Neuronal stem cell (in vitro differentiated cells): ENCODE results near the gene B4GALT1.

Source experiments
- DNase-seq: peaks from one replicate; pipeline ENCODE4 v3.0.0-alpha.2; 2013; ENCODE audit warnings: low spot score
- H2AFZ ChIP-seq: one replicate; pipeline ENCODE4 v1.6.1; 2013; ENCODE audit warnings: mild to moderate bottlenecking, low read length, inconsistent platforms
- H2AK5ac ChIP-seq: 2 replicates; pipeline ENCODE4 v1.6.1; 2013; ENCODE audit warnings: low read depth, mild to moderate bottlenecking, inconsistent platforms, low read length, moderate library complexity, mixed read lengths
- H2BK120ac ChIP-seq: 2 replicates; pipeline ENCODE4 v1.6.1; 2013; ENCODE audit warnings: low read depth, mild to moderate bottlenecking, inconsistent platforms, low read length, moderate library complexity, mixed read lengths
- H2BK12ac ChIP-seq: one replicate; pipeline ENCODE4 v1.6.1; 2013; ENCODE audit warnings: low read length, inconsistent platforms
- H2BK15ac ChIP-seq: 2 replicates; pipeline ENCODE4 v1.6.1; 2013; ENCODE audit warnings: mild to moderate bottlenecking, low read length, inconsistent platforms, mixed read lengths
- H2BK5ac ChIP-seq: one replicate; pipeline ENCODE4 v1.6.1; 2013; ENCODE audit warnings: inconsistent platforms, mild to moderate bottlenecking, low read length, moderate library complexity
- H3K14ac ChIP-seq: one replicate; pipeline ENCODE4 v1.6.1; 2013; ENCODE audit warnings: low read length, inconsistent platforms
- H3K18ac ChIP-seq: 2 replicates; pipeline ENCODE4 v1.6.1; 2013; ENCODE audit warnings: low read length, inconsistent platforms
- H3K23ac ChIP-seq: 2 replicates; pipeline ENCODE4 v1.6.1; 2013; ENCODE audit warnings: low read depth, mild to moderate bottlenecking, mixed read lengths, low read length, inconsistent platforms; ENCODE audit not compliant: poor library complexity
- H3K27ac ChIP-seq: replicated peaks from 3 replicates; pipeline ENCODE4 v1.5.1; 2013; ENCODE audit warnings: low read length, inconsistent platforms
- H3K27me3 ChIP-seq, 3 experiments: 2 replicates each; pipeline ENCODE4 v1.6.1; 2013; ENCODE audit warnings: low read length in 3 of 3, mild to moderate bottlenecking in 2 of 3, inconsistent platforms in 1 of 3, low read depth in 1 of 3, mixed read lengths in 1 of 3, moderate library complexity in 1 of 3; ENCODE audit not compliant: control insufficient read depth in 3 of 3, insufficient read depth in 3 of 3
- H3K36me3 ChIP-seq, 2 donors: replicated peaks in 1 of 2; 2 replicates each; pipeline ENCODE4 v1.6.1; 2013; ENCODE audit warnings: low read length in 2 of 2; ENCODE audit not compliant: control insufficient read depth in 2 of 2, insufficient read depth in 2 of 2
- H3K4ac ChIP-seq: 2 replicates; pipeline ENCODE4 v1.6.1; 2013; ENCODE audit warnings: inconsistent platforms, mild to moderate bottlenecking, low read length, moderate library complexity
- H3K4me1 ChIP-seq, 2 donors: 1 replicate in 1 of 2; 2 replicates in 1 of 2; pipeline ENCODE4 v1.6.1; 2013; ENCODE audit warnings: low read length in 2 of 2, low read depth in 1 of 2; ENCODE audit not compliant: control insufficient read depth in 2 of 2, insufficient read depth in 1 of 2
- H3K4me2 ChIP-seq: one replicate; pipeline ENCODE4 v1.6.1; 2013; ENCODE audit warnings: mild to moderate bottlenecking, low read length, inconsistent platforms; ENCODE audit not compliant: insufficient read depth, poor library complexity, severe bottlenecking
- H3K4me3 ChIP-seq, 2 donors: 2 replicates each; pipeline ENCODE4 v1.5.1; 2013; ENCODE audit warnings: low read length in 2 of 2, mild to moderate bottlenecking in 2 of 2, inconsistent platforms in 1 of 2, moderate library complexity in 1 of 2
- H3K79me1 ChIP-seq: one replicate; pipeline ENCODE4 v1.6.1; 2013; ENCODE audit warnings: low read depth, mild to moderate bottlenecking, inconsistent platforms, low read length, moderate library complexity
- H3K9ac ChIP-seq: one replicate; pipeline ENCODE4 v1.6.1; 2013; ENCODE audit warnings: mild to moderate bottlenecking, low read depth, low read length, inconsistent platforms; ENCODE audit not compliant: poor library complexity
- H3K9me3 ChIP-seq, 2 donors: replicated peaks in 1 of 2; 2 replicates each; pipeline versions ENCODE3 to v1.6.1; 2013; ENCODE audit warnings: low read length in 2 of 2, mild to moderate bottlenecking in 2 of 2, inconsistent platforms in 1 of 2, low read depth in 1 of 2, mixed read lengths in 1 of 2, moderate library complexity in 1 of 2; ENCODE audit not compliant: control insufficient read depth in 2 of 2, insufficient read depth in 1 of 2
- H4K8ac ChIP-seq: one replicate; pipeline ENCODE4 v1.6.1; 2013; ENCODE audit warnings: low read depth, mild to moderate bottlenecking, inconsistent platforms, low read length, moderate library complexity
- H4K91ac ChIP-seq: one replicate; pipeline ENCODE4 v1.6.1; 2013; ENCODE audit warnings: low read length, low read depth, mild to moderate bottlenecking, inconsistent platforms; ENCODE audit not compliant: poor library complexity
- WGBS, 2 donors: extraction: QIAGEN DNeasy Blood & Tissue Kit; methylation state at CpG; one replicate each; pipeline ENCODE4 v1.1.7; 2013; ENCODE audit warnings: missing lambda C conversion rate in 2 of 2, mixed read lengths in 1 of 2; ENCODE audit not compliant: insufficient read length in 2 of 2, insufficient replicate concordance in 1 of 2; ENCODE audit errors: extremely low coverage in 2 of 2; 5-methylcytosine and 5-hydroxymethylcytosine counted together

B4GALT1 gene

DNA sequence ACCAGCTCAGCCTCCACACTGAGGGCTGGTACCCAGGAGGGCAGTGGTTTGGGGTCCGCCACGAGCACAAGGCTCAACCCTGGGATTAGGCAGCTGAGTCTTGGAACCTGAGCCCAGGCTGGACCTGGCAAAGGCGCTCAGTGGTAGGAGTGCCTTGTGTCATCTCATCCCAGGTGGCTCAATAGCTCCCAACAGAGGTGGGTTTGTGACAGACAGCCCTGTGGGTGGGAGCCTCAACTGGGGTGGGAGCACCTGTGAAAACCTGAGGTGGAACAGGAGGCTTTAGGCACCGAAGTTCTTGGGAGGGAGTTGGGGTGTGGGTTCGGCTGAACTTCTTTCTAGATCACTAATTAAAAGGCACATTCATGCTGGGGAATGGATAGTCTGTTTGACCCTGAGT is 55.5 kb downstream of the B4GALT1 start:
- Histone ChIP-seq H3K18ac (no peak overlapping the region), H3K27me3 (no peaks in the 10 kb centered on the region), H3K4me1 (peaks cover 0 to 4% of the 10 kb centered on the region in 2 donors), H3K79me1 (no peaks in the 10 kb centered on the region), H4K91ac (no peak overlapping the region), H2BK12ac (no peak overlapping the region), H2BK120ac (no peak overlapping the region), H3K4me3 (no peak overlapping the region), H3K23ac (no peak overlapping the region), H3K14ac (no peak overlapping the region), H3K36me3 (peaks cover 0 to 8% of the 10 kb centered on the region in 2 donors), H3K27ac (no peak overlapping the region), H3K4ac (no peak overlapping the region), H3K9ac (no peak overlapping the region), H3K9me3 (no peaks in the 10 kb centered on the region), H2BK15ac (no peak overlapping the region), H4K8ac (no peak overlapping the region), H2AK5ac (no peak overlapping the region), H3K4me2 (no peak overlapping the region), H2BK5ac (no peak overlapping the region), H2AFZ (no peak overlapping the region)
- DNase-seq: no peak
- WGBS, 2 donors: no CpG with 5 or more reads among the region's 5 CpGs

- no peak for DNase-seq
- Histone ChIP-seq H3K36me3 (peaks cover 0 to 8% of the 10 kb centered on the region in 2 donors), H3K14ac (no peak overlapping the region), H3K27me3 (no peaks in the 10 kb centered on the region), H3K79me1 (no peaks in the 10 kb centered on the region), H2BK5ac (no peak overlapping the region), H3K4me3 (no peak overlapping the region), H2AK5ac (no peak overlapping the region), H3K9ac (no peak overlapping the region), H3K9me3 (no peaks in the 10 kb centered on the region), H2BK15ac (no peak overlapping the region), H2BK120ac (no peak overlapping the region), H2BK12ac (no peak overlapping the region), H3K4me1 (peaks cover 0 to 4% of the 10 kb centered on the region in 2 donors), H3K18ac (no peak overlapping the region), H3K4ac (no peak overlapping the region), H3K27ac (no peak overlapping the region), H2AFZ (no peak overlapping the region), H4K8ac (no peak overlapping the region), H3K4me2 (no peak overlapping the region), H3K23ac (no peak overlapping the region), H4K91ac (no peak overlapping the region)
- no CpG with 5 or more reads among the region's 5 CpGs for WGBS, 2 donors
Measured at GRCh38 chr9:33110686-33111085, 56.5 kb downstream of the B4GALT1 start.

DNA sequence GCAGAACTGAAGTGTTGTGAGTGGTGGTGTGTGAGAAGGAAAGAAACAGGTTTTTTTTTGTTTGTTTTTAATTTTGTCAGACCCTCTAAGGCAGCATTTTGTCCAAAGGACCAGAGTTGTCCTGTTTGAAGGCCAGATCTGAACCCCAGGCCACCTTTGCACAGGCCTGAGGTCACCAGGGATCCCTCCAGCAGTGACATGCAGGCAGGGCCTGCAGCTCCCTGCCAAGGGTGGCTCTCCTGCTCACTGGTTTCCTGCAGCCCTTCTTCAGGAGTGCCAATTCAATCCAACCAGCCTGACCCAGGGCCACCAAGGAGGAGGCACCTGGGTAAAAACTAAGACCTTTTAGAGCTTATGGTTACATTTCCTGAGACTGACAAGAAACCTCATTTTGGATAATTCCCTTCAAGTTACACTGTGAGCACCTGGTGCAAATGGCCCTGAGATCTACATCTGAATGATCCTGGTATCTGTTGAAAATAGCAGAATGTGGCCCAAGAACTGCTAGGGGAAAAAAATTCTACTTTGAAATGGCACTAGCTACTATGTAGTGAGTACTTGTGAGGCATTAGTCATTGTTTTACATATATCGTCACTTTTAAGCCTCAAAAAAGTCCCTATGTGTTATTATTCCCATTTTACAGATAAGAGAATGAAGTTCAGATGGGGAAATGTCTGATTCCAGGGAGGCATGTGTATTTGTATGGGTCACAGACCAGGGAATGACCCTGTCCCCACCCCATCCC is 57.1 kb downstream of the B4GALT1 start:
- Histone ChIP-seq H3K4me3 (no peak overlapping the region), H3K4me2 (no peak overlapping the region), H2BK15ac (no peak overlapping the region), H3K79me1 (no peaks in the 10 kb centered on the region), H3K36me3 (peaks cover 0 to 8% of the 10 kb centered on the region in 2 donors), H3K4me1 (peaks cover 0 to 4% of the 10 kb centered on the region in 2 donors), H2BK120ac (no peak overlapping the region), H3K9ac (no peak overlapping the region), H4K8ac (no peak overlapping the region), H3K27ac (no peak overlapping the region), H3K27me3 (no peaks in the 10 kb centered on the region), H3K14ac (no peak overlapping the region), H3K23ac (no peak overlapping the region), H4K91ac (no peak overlapping the region), H2BK12ac (no peak overlapping the region), H3K9me3 (no peaks in the 10 kb centered on the region), H3K18ac (no peak overlapping the region), H2BK5ac (no peak overlapping the region), H2AK5ac (no peak overlapping the region), H2AFZ (no peak overlapping the region), H3K4ac (no peak overlapping the region)
- DNase-seq: no peak
- WGBS, 2 donors: no CpG with 5 or more reads among the region's 1 CpG

DNA sequence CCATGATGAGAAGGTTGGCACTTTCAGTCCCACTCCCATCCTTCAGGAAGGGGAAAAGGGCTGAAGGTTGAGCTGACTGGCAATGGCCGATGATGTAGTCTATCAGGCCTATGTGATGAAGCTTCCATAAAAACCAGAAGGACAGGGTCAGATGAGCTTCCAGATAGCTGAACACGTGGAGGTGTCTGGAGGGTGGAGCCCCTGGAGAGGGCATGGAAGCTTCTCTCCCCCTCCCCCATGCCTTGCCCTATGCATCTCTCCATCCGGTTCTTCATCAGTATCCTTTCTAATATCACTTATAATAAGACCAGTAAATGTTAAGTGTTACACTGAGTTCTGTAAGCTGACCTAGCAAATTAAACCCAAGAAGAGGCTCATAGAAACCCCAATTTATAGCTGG is 58.0 kb downstream of the B4GALT1 start:
- Histone ChIP-seq H3K79me1 (no peaks in the 10 kb centered on the region), H2BK5ac (no peak overlapping the region), H3K4me2 (no peak overlapping the region), H3K4me3 (no peak overlapping the region), H3K18ac (no peak overlapping the region), H2AK5ac (no peak overlapping the region), H4K91ac (no peak overlapping the region), H4K8ac (no peak overlapping the region), H2BK15ac (no peak overlapping the region), H3K36me3 (peaks cover 0 to 8% of the 10 kb centered on the region in 2 donors), H3K4ac (no peak overlapping the region), H3K27me3 (no peaks in the 10 kb centered on the region), H3K4me1 (peaks cover 0 to 4% of the 10 kb centered on the region in 2 donors), H2AFZ (no peak overlapping the region), H3K9ac (no peak overlapping the region), H2BK12ac (no peak overlapping the region), H2BK120ac (no peak overlapping the region), H3K27ac (no peak overlapping the region), H3K23ac (no peak overlapping the region), H3K9me3 (no peaks in the 10 kb centered on the region), H3K14ac (no peak overlapping the region)
- WGBS, 2 donors: no CpG with 5 or more reads among the region's 3 CpGs
- no peak for DNase-seq
